Stimulated activated effector memory CD8-positive, alpha-beta T cell treated with anti-CD3 and anti-CD28 coated beads, Interleukin-12 subunit alpha, Interleukin-12 subunit beta, amount 100 ng/mL, for 72 hours (primary cell): ENCODE data around the gene ENDOU.

Experiments
- ATAC-seq: fragments of 150-1000 bp; cut with Tn5 transposase; 2 replicates; pipeline ENCODE4 v1.10.0; 2021
- DNase-seq, 2 donors: peaks; one replicate each; pipeline ENCODE4 v3.0.0; 2021 to 2022; ENCODE audit warnings: low spot score in 2 of 2
- H3K27ac Mint-ChIP-seq: one replicate; pipeline ENCODE4 v1.8.0; 2022; ENCODE audit warnings: mild to moderate bottlenecking, mixed read lengths
- H3K36me3 Mint-ChIP-seq: one replicate; pipeline ENCODE4 v1.8.0; 2022; ENCODE audit warnings: mild to moderate bottlenecking, mixed read lengths
- H3K4me1 Mint-ChIP-seq: one replicate; pipeline ENCODE4 v1.8.0; 2022; ENCODE audit warnings: mixed read lengths
- H3K4me3 Mint-ChIP-seq: one replicate; pipeline ENCODE4 v1.8.0; 2022; ENCODE audit warnings: mild to moderate bottlenecking, mixed read lengths
- H3K9me3 Mint-ChIP-seq: one replicate; pipeline ENCODE4 v1.8.0; 2022; ENCODE audit warnings: mixed read lengths

The ENDOU gene

DNA sequence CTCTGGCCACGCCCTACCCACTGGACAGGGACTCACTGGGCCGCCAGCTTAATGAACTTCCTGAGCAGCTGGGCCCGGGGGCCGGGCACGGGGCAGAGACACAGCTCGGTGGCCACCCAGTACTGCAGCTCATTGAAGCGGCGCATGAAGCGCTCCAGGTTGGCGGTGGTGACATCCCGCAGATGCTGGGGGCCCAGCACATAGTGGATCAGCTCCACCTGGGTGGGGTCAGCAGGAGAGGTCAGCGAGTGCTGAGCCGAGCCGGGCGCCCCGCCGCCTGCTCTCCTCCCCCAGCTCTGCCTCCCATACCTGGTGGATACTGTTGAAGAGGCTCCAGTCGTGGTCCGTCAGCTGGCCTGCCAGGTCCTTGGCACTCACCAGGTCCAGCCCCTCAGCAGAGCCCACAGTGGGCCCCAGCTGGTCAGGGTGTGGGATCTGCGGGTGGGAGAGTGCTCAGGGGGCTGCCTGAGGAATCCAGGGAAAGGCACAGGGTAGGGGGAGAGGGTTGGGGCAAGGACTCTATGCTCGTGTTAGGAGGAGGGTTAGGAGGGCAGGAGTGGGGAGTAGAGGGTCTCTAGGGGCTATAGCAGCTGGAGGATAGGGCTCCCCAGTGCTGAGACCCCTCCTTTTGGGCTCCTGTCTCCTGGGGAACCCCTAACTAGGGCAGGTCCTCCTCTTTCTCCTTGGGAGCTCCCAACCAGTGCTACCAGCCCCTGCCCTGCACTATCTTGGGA is 15.5 kb upstream of the ENDOU start:
- Mint-ChIP-seq H3K9me3 (no peaks in the 10 kb centered on the region), H3K4me3 (peak overlapping the region; percentile 40), H3K36me3 (peaks cover 6% of the 10 kb centered on the region), H3K4me1 (peaks cover 41% of the 10 kb centered on the region), H3K27ac (peak overlapping the region; percentile 81)
- ATAC-seq, result no peak
- no peak for DNase-seq

DNA sequence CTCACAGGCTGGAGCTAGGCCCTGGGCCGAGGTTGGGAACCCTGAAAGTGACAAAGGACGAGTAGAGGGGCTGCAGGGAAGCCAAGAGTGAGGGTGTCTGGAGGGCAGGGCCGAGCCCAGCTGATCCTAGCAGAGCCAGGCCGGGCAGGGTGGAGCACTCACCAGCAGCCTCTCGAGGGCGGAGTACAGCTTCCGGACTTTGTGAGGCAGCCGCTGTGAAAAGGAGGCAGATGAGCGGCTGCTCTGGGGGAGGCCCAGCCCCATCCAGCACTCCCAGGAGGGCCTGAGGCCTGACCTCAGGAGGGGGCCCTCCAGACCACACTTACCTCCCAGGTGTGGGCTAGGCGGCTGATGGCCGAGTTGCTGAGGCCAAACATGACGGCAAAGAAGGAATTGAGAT is 14.7 kb upstream of the ENDOU start:
- DNase-seq (no peak), ATAC-seq (no peak)
- Mint-ChIP-seq H3K36me3 (peaks cover 6% of the 10 kb centered on the region), H3K27ac (peak overlapping the region; percentile 81), H3K9me3 (no peaks in the 10 kb centered on the region), H3K4me1 (peaks cover 41% of the 10 kb centered on the region), H3K4me3 (peak overlapping the region; percentile 40)

DNA sequence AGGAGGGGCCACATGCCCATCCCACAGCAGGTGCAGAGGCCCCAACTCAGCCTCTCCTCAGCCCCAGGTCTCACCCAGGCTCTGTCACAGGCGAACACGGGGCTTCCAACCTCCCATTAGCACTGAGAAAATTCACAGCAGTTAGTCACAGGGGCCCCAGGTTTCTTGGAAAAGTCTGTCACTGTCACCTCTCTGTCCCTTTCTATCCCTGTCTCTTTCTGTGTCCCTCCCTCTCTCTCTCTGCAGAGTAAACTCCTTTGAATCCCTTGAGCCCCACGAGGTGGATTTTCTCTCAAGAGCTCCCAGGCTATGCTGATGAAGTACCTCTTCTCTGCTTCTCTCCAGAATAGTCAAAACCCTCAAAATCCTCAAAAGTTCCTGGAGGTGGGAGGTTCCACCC is 14.0 kb upstream of the ENDOU start:
- Mint-ChIP-seq H3K4me3 (no peak overlapping the region), H3K36me3 (peaks cover 6% of the 10 kb centered on the region), H3K4me1 (peaks cover 41% of the 10 kb centered on the region), H3K9me3 (no peaks in the 10 kb centered on the region), H3K27ac (peak overlapping the region; percentile 17)
- ATAC-seq (no peak), DNase-seq (no peak)

DNA sequence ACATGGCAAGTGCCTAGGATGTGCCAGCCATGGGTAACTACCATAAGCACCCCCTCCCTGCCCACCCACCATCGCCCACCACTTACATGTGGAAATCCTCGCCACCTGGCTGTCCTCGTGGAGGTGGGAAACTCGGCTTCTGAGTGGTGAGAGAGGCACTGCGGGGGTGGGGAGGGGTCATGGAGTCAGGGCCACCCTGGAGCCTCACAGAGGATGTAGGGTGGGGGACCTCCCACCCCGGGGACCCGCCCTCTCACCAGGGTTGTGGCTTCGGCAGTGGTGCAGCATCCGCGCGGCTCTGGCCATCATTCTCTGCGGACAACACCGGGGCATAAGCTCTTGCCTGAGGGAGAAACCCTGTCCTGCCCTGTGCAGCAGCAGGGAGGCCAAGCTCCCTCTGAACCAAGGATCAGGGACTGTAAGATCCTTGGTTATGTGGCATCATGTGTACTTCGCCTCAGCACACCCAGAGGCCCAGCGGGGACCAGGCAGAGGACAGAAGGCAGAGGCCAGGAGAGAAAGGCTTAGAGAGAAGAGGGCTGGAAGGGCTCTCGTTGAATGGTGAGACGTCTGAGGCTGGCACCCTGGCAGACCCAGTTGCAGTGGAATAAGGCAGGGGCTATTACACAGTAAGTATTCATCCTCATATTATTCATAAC is 12.8 kb upstream of the ENDOU start:
- Mint-ChIP-seq H3K4me1 (peaks cover 33% of the 10 kb centered on the region), H3K4me3 (no peak overlapping the region), H3K36me3 (peaks cover 6% of the 10 kb centered on the region), H3K9me3 (no peaks in the 10 kb centered on the region), H3K27ac (no peak overlapping the region)
- ATAC-seq (no peak), DNase-seq (no peak)

DNA sequence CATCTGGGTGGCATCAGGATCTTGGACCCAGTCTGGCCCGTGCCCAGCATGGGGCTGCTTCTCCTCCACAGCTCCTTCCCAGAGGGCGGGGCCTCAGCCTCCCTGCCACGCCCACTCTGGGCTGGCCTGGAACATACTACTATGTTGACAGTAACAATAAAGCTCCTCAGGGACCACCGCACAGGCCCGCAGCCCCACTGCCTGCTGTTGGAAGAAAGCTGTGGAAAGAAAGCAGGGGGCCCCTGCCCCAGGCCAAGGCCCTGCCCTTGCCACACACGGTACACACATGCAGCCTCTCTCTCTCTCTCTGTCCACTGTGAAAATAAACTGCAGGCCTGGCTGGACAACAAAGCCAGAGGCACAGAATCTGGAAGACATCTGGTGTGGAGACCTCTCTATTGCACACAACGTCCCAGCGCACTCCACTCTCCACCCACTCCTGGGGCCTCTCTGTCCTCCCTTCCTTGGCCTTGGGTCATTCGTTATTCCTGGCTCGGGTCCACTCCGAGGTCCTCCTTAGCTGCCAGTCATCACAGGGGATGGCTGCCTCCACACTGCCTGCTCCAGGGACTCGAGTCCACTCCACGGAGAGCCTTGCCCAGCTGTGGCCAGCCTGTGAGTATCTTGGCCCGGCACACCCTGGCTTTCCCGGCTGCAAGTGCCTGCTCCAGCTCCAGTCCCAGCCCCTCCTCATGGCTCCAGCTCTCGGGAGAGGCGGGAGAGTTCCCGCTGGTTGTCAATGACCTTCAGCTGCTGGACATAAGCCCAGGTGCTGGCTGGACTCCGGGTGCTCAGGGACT is 11.8 kb upstream of the ENDOU start:
- peaks cover 27% of the 10 kb centered on the region for H3K4me1 Mint-ChIP-seq
- DNase-seq (no peak), ATAC-seq (no peak)
- H3K9me3 Mint-ChIP-seq, result no peaks in the 10 kb centered on the region
- H3K27ac Mint-ChIP-seq, result no peak overlapping the region
- peaks cover 6% of the 10 kb centered on the region for H3K36me3 Mint-ChIP-seq
- H3K4me3 Mint-ChIP-seq, result no peak overlapping the region

DNA sequence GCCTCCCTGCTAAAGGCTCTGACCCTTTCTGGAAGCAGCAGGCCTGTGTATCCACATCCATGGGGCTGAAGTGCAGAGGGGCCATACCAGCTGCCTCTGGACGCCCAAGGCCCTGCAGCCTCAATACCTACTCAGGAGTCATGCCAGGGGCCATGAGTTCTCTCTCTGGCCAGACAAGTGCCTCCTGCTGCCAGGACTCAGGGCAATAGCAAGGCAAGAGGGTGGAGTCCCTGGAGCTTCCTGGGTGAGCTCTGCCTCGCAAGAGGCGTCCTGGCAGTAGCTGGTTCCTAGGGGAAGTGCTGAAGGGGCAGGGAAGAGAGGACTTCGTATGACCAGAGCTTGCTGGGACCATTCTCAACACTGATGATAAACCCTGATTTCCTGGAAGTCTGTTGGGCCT is 10.9 kb upstream of the ENDOU start:
- H3K9me3 Mint-ChIP-seq, result no peaks in the 10 kb centered on the region
- ATAC-seq (no peak), DNase-seq (no peak)
- no peak overlapping the region for H3K4me3 Mint-ChIP-seq
- H3K4me1 Mint-ChIP-seq, result peaks cover 22% of the 10 kb centered on the region
- H3K36me3 Mint-ChIP-seq, result peaks cover 3% of the 10 kb centered on the region
- H3K27ac Mint-ChIP-seq, result peak overlapping the region; percentile 72

DNA sequence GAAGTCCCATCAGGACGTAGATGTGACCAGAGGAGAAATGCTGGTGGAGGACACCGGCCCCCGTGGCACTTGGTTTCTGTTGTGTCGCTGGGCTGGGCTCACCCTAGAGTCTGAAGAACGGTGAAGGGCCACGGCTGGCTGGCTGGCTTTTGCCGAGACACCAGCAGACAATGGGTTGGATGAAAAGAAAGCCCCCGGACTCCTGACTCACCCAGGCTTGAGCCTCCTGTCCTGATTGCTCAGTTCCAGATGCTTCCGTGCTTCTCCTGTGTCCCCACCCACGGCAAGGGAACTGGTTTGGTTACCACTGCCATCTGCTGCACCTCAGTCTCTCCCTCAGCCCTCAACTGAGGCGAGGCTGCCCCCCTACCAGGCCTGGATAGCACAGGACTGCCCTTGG is 10.4 kb upstream of the ENDOU start:
- ATAC-seq (no peak), DNase-seq (no peak)
- no peaks in the 10 kb centered on the region for H3K9me3 Mint-ChIP-seq
- H3K27ac Mint-ChIP-seq, result peak overlapping the region; percentile 72
- H3K4me3 Mint-ChIP-seq, result no peak overlapping the region
- H3K36me3 Mint-ChIP-seq, result no peaks in the 10 kb centered on the region
- H3K4me1 Mint-ChIP-seq, result peaks cover 16% of the 10 kb centered on the region

DNA sequence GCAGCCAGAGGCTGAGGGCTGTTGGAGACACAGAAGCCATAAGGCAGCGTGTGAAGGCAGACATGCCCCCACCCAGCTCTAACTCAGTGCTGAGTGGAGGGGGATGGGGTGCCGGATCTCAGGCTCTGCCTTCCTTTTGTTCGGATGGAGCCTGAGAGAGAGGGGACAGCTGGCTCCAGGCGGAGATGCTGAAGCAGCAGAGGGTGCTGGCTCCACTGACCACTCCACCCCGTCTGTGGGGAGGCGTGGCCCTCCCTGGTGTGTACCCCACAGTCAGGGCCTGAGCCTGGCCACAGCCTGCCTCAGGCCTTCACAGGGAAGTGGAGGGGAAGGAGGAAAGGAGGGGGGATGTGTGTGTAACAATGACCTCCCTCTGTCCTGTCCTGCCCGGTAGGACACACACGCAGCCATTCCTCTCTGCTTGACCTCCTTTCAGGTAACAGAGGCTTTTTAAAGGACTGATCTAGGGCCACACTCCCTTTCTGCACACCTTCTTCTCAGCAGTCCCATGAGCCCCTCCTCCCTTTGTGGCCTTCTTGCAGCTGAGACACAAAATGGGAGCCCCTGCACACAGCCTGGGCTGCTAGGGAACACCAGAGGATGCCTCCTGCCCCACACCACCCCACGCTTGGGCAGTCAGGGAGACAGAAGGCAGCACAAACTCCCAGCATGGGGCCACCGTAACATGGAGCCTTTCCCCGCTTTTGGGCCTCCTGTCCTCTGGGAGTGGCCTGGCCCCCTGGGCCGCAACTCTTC is 9.6 kb upstream of the ENDOU start:
- H3K36me3 Mint-ChIP-seq, result no peaks in the 10 kb centered on the region
- no peak for ATAC-seq
- peak overlapping the region; percentile 72 for H3K27ac Mint-ChIP-seq

DNA sequence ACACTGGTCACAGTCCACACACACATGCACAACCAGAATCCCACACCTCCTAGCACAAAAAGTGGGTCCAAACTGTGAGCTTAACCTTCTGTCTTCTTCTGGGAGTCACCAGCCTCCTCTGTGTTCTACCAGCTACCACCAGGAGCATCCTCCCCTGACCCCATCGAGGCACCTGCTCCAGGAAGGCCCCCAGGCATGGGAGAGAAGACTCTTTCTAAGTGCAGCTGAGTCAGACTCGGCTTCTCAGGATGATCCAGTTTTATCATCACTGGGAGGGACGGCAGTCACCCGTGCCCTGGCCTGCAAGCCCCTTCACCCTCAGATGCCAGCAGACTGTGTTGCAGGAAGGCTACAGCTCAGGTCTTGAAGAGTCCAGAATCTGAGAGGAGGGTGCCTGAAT is 7.9 kb upstream of the ENDOU start:
- H3K9me3 Mint-ChIP-seq, result no peaks in the 10 kb centered on the region
- DNase-seq (no peak), ATAC-seq (no peak)
- H3K4me3 Mint-ChIP-seq, result no peak overlapping the region
- peaks cover 4% of the 10 kb centered on the region for H3K4me1 Mint-ChIP-seq
- no peaks in the 10 kb centered on the region for H3K36me3 Mint-ChIP-seq
- H3K27ac Mint-ChIP-seq, result peak overlapping the region; percentile 60

More for the DNA sequence above, 9.6 kb upstream of the ENDOU start:
- Mint-ChIP-seq H3K4me1 (peaks cover 9% of the 10 kb centered on the region), H3K9me3 (no peaks in the 10 kb centered on the region), H3K4me3 (no peak overlapping the region)
- DNase-seq, result no peak

DNA sequence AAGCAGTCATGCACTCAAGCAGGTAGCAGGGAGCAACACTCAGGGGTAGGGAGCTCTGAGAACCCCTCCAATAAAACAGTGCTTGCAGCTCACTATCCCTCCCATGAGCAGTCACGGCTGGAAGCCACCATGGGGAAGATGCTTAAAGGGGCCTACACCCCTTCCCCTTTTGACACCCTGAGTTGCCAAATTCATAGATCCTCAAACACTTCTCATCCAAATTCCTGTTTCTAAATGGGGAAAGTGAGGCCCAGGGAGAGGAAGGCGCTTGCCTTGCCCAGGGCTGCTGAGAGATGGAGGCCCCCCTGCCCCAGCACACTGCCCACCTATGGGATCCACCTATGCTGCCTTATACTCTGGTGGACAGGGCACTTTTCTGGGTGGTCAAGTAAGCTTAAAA is 7.2 kb upstream of the ENDOU start:
- Mint-ChIP-seq H3K27ac (peak overlapping the region; percentile 60), H3K4me1 (peaks cover 5% of the 10 kb centered on the region), H3K36me3 (no peaks in the 10 kb centered on the region), H3K9me3 (no peaks in the 10 kb centered on the region), H3K4me3 (no peak overlapping the region)
- DNase-seq (no peak), ATAC-seq (no peak)

DNA sequence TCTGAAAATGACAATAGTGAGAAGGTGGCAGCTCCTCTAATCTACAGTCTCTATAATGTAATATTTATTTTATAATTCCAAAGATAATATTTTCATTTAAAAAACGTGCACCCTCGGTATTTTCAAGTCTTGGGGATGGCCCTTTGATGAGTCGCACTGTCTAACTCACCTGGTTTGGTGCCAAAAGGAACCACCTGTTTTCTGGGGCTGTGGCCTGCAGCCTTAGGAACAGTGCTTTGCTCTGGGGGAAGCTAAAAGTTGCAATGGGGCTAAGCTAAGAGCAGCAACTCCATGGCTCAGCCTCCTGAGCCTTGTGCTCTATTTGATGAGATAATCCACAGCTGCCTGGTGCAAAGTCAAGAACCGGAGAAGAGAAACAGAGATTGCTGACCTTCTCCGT is 6.4 kb upstream of the ENDOU start:
- H3K27ac Mint-ChIP-seq, result no peak overlapping the region
- ATAC-seq, result no peak

DNA sequence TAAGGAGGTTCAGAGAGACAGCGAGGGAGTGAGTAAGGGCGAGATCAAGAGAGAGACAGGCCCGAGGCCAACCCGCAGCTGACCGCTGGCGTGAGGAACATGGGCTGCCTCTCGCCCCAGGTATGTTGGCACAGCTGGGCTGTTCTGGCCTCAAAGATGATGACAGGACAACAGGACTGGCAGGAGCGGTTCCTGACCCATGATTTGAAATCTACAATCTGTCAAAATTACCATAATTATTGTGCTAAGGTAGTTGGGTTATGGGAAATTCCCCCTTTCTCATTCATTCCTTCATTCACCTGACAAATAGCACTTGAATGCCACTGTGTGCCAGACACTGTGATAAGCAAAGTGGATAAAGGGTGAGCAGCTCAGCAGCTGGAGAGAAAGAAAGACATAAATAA is 5.1 kb upstream of the ENDOU start:
- ATAC-seq, result no peak
- H3K27ac Mint-ChIP-seq, result no peak overlapping the region
- no peak overlapping the region for H3K4me3 Mint-ChIP-seq
- no peaks in the 10 kb centered on the region for H3K9me3 Mint-ChIP-seq
- no peaks in the 10 kb centered on the region for H3K36me3 Mint-ChIP-seq
- H3K4me1 Mint-ChIP-seq, result peaks cover 5% of the 10 kb centered on the region
- DNase-seq, result no peak

More for the DNA sequence above, 6.4 kb upstream of the ENDOU start:
- no peaks in the 10 kb centered on the region for H3K36me3 Mint-ChIP-seq
- no peak for DNase-seq
- peaks cover 5% of the 10 kb centered on the region for H3K4me1 Mint-ChIP-seq
- H3K9me3 Mint-ChIP-seq, result no peaks in the 10 kb centered on the region
- H3K4me3 Mint-ChIP-seq, result no peak overlapping the region

DNA sequence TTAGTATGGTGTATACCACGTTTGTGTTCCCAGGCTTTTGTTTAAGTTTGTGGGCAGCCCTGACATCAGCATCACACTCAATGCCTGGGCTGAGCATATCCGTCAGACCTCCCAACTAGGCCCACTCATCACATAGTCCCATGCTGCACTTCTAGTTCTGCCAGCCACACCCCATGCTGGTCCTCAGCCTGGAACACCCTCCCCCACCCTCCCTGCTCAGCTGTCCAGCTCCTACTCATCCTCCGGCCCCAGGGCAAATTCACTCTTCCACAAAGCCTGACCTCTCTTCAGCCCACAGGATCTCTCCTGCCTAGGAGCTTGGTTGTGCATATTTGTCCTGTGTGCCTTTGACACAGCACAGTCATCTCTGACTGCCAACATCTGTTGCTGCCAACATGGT is 3.9 kb upstream of the ENDOU start:
- H3K9me3 Mint-ChIP-seq, result no peaks in the 10 kb centered on the region
- peaks cover 5% of the 10 kb centered on the region for H3K4me1 Mint-ChIP-seq
- H3K27ac Mint-ChIP-seq, result peak overlapping the region; percentile 86
- no peaks in the 10 kb centered on the region for H3K36me3 Mint-ChIP-seq
- DNase-seq (no peak), ATAC-seq (no peak)
- H3K4me3 Mint-ChIP-seq, result no peak overlapping the region

DNA sequence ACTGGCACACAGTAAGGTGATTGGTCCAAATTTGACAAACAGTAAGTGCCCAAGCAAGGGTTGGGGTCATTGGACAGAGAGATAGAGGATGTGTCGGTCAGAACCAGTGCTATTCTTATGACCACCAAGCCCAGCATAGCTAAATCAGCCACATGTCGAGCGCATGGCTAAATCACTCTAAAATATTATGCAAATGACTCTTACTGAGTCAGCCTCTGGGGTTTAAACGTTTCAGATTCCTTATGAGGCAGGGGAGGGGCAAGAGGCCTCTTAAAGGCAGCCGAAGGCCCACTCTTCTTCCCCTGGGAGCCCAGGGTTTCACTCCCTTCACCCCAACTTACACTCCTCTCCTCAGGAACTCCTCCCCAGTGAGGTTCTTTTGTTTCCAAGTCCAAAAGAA is 603 bp upstream of the ENDOU start:
- Mint-ChIP-seq H3K27ac (no peak overlapping the region), H3K4me3 (no peak overlapping the region), H3K4me1 (peaks cover 35% of the 10 kb centered on the region), H3K36me3 (no peaks in the 10 kb centered on the region), H3K9me3 (no peaks in the 10 kb centered on the region)
- DNase-seq (no peak), ATAC-seq (no peak)

DNA sequence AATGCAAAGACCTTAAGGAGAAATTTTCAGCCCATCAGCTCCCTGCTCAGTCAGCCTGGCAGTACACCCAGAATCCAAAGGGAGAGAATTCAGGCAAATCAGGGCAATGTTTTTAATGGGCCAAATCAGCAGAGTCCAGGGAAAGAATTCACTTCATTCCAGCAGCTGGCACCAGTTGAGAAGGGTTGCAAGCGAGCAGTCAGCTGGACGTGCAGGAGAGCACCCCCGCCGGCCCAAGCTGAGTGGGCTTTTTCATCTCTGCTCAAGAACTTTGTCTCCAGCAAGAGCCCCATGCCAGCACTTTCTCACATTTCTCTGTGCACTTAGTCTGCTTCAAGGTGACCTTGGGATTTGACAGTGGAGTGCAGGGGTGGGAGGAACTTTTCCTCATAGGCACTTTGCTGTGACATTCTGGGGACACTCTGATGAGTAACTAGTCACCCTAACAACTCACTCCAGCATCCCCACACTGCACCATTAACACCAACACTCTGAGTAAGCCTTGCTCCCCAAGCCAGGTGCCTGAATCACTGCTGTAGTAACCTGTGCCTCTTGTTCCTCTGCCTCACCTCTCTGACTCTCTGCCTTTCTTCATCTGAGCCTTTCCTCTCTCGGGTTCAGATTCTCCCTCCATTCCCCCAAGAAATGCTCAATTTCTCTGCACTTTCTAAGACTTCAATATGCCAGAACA is 2.2 kb downstream of the ENDOU start:
- Mint-ChIP-seq H3K9me3 (no peaks in the 10 kb centered on the region), H3K4me3 (no peak overlapping the region), H3K27ac (peak overlapping the region; percentile 0), H3K4me1 (peaks cover 35% of the 10 kb centered on the region), H3K36me3 (no peaks in the 10 kb centered on the region)
- ATAC-seq (peak; percentile 60), DNase-seq (no peak)
